Mesendoderm (in vitro differentiated cells): ENCODE data around the gene COL13A1.

Experiments
- DNase-seq: peaks from one replicate; pipeline ENCODE4 v3.0.0; 2013
- H2AK5ac ChIP-seq: 2 replicates; pipeline ENCODE4 v1.6.1; 2013; ENCODE audit warnings: low read length, inconsistent platforms
- H2BK120ac ChIP-seq: 2 replicates; pipeline ENCODE4 v1.6.1; 2013; ENCODE audit warnings: low read depth, mild to moderate bottlenecking, low read length, moderate library complexity, mixed read lengths
- H2BK15ac ChIP-seq: replicated peaks from 2 replicates; pipeline ENCODE4 v1.6.1; 2013; ENCODE audit warnings: low read depth, mild to moderate bottlenecking, moderate library complexity
- H2BK5ac ChIP-seq: 2 replicates; pipeline ENCODE4 v1.6.1; 2013; ENCODE audit warnings: low read length, inconsistent platforms
- H3K18ac ChIP-seq: 2 replicates; pipeline ENCODE4 v1.6.1; 2013; ENCODE audit warnings: mild to moderate bottlenecking, low read length, mixed read lengths
- H3K23ac ChIP-seq: one replicate; pipeline ENCODE4 v1.6.1; 2013; ENCODE audit warnings: low read length
- H3K27ac ChIP-seq: 2 replicates; pipeline ENCODE4 v1.5.1; 2013; ENCODE audit warnings: low read depth, mild to moderate bottlenecking, inconsistent platforms, low read length, moderate library complexity
- H3K27me3 ChIP-seq: 2 replicates; pipeline ENCODE4 v1.6.1; 2013; ENCODE audit warnings: low read length, control low read depth, mild to moderate bottlenecking, inconsistent platforms; ENCODE audit not compliant: insufficient read depth, poor library complexity
- H3K36me3 ChIP-seq: 2 replicates; pipeline ENCODE4 v1.6.1; 2013; ENCODE audit warnings: low read length, inconsistent platforms; ENCODE audit not compliant: control insufficient read depth, insufficient read depth
- H3K4ac ChIP-seq: one replicate; pipeline ENCODE4 v1.6.1; 2013; ENCODE audit warnings: low read depth, mild to moderate bottlenecking, low read length, moderate library complexity
- H3K4me1 ChIP-seq: 2 replicates; pipeline ENCODE4 v1.6.1; 2013; ENCODE audit warnings: low read depth, low read length, inconsistent platforms; ENCODE audit not compliant: control insufficient read depth
- H3K4me2 ChIP-seq: 2 replicates; pipeline ENCODE4 v1.6.1; 2013; ENCODE audit warnings: low read length
- H3K4me3 ChIP-seq: 2 replicates; pipeline ENCODE4 v1.5.1; 2013; ENCODE audit warnings: mild to moderate bottlenecking, low read length
- H3K56ac ChIP-seq: one replicate; pipeline ENCODE4 v1.6.1; 2013; ENCODE audit warnings: low read length
- H3K79me1 ChIP-seq: 2 replicates; pipeline ENCODE4 v1.6.1; 2013; ENCODE audit warnings: low read length, inconsistent platforms
- H3K79me2 ChIP-seq: 2 replicates; pipeline ENCODE4 v1.6.1; 2013; ENCODE audit warnings: mild to moderate bottlenecking, low read length; ENCODE audit not compliant: control insufficient read depth, insufficient read depth
- H3K9ac ChIP-seq: 2 replicates; pipeline ENCODE4 v1.6.1; 2013; ENCODE audit warnings: low read length, inconsistent platforms
- H4K5ac ChIP-seq: one replicate; pipeline ENCODE4 v1.6.1; 2013; ENCODE audit warnings: low read length
- H4K8ac ChIP-seq: one replicate; pipeline ENCODE4 v1.6.1; 2013; ENCODE audit warnings: low read depth, mild to moderate bottlenecking, control low read depth, low read length, moderate library complexity
- WGBS: extraction: QIAGEN DNeasy Blood & Tissue Kit; methylation state at CpG from one replicate; pipeline ENCODE4 v1.1.7; 2013; ENCODE audit warnings: low lambda C conversion rate, missing lambda C conversion rate; ENCODE audit not compliant: insufficient coverage; ENCODE audit errors: extremely low coverage; 5-methylcytosine and 5-hydroxymethylcytosine counted together

The COL13A1 gene

GRCh38 chr10:69897999-69898398 is 96.3 kb downstream of the COL13A1 start:
- H3K79me2 ChIP-seq = no peaks in the 10 kb centered on the region
- H3K4ac ChIP-seq = no peak overlapping the region
- no peak overlapping the region for H2BK15ac ChIP-seq
- H3K4me2 ChIP-seq = no peak overlapping the region
- no peaks in the 10 kb centered on the region for H3K4me1 ChIP-seq
- H3K23ac ChIP-seq = no peak overlapping the region
- H2AK5ac ChIP-seq = no peak overlapping the region
- WGBS = no CpG with 5 or more reads among the region's 10 CpGs
- H3K36me3 ChIP-seq = no peaks in the 10 kb centered on the region
- no peak overlapping the region for H3K18ac ChIP-seq
- no peak overlapping the region for H2BK120ac ChIP-seq
- H4K8ac ChIP-seq = no peak overlapping the region
- no peak overlapping the region for H3K27ac ChIP-seq
- no peaks in the 10 kb centered on the region for H3K27me3 ChIP-seq
- H3K4me3 ChIP-seq = no peak overlapping the region
- no peak for DNase-seq
- no peak overlapping the region for H3K56ac ChIP-seq
- H4K5ac ChIP-seq = no peak overlapping the region
- H3K9ac ChIP-seq = no peak overlapping the region
- H2BK5ac ChIP-seq = no peak overlapping the region
- H3K79me1 ChIP-seq = no peaks in the 10 kb centered on the region

GRCh38 chr10:69898524-69898923 is 96.8 kb downstream of the COL13A1 start:
- Histone ChIP-seq H3K4me2 (no peak overlapping the region), H3K27me3 (no peaks in the 10 kb centered on the region), H4K5ac (no peak overlapping the region), H3K36me3 (no peaks in the 10 kb centered on the region), H3K79me2 (no peaks in the 10 kb centered on the region), H3K79me1 (no peaks in the 10 kb centered on the region), H3K56ac (no peak overlapping the region), H2BK15ac (no peak overlapping the region), H3K9ac (no peak overlapping the region), H3K4me1 (no peaks in the 10 kb centered on the region), H3K27ac (no peak overlapping the region), H2BK5ac (no peak overlapping the region), H3K4me3 (no peak overlapping the region), H2AK5ac (no peak overlapping the region), H2BK120ac (no peak overlapping the region), H3K4ac (no peak overlapping the region), H4K8ac (no peak overlapping the region), H3K18ac (no peak overlapping the region), H3K23ac (no peak overlapping the region)
- DNase-seq = no peak
- no CpG with 5 or more reads among the region's 10 CpGs for whole genome bisulfite sequencing

GRCh38 chr10:69898941-69899340 is 97.2 kb downstream of the COL13A1 start:
- H2BK120ac ChIP-seq = no peak overlapping the region
- H3K79me1 ChIP-seq = no peaks in the 10 kb centered on the region
- H2AK5ac ChIP-seq = no peak overlapping the region
- H3K36me3 ChIP-seq = no peaks in the 10 kb centered on the region
- H3K4me3 ChIP-seq = no peak overlapping the region
- H2BK15ac ChIP-seq = no peak overlapping the region
- H2BK5ac ChIP-seq = no peak overlapping the region
- no peaks in the 10 kb centered on the region for H3K4me1 ChIP-seq
- H3K79me2 ChIP-seq = no peaks in the 10 kb centered on the region
- no peak overlapping the region for H3K4me2 ChIP-seq
- no peaks in the 10 kb centered on the region for H3K27me3 ChIP-seq
- no peak overlapping the region for H3K56ac ChIP-seq
- H3K4ac ChIP-seq = no peak overlapping the region
- H4K8ac ChIP-seq = no peak overlapping the region
- WGBS = no CpG with 5 or more reads among the region's 2 CpGs
- H3K23ac ChIP-seq = no peak overlapping the region
- H3K9ac ChIP-seq = no peak overlapping the region
- H4K5ac ChIP-seq = no peak overlapping the region
- no peak overlapping the region for H3K27ac ChIP-seq
- no peak for DNase-seq
- H3K18ac ChIP-seq = no peak overlapping the region

- Histone ChIP-seq H3K4me2 (no peak overlapping the region), H3K18ac (no peak overlapping the region), H3K4ac (peak overlapping the region; percentile 17), H3K4me1 (no peaks in the 10 kb centered on the region), H3K4me3 (no peak overlapping the region), H2BK120ac (no peak overlapping the region), H2BK5ac (no peak overlapping the region), H3K27ac (no peak overlapping the region), H3K79me2 (no peaks in the 10 kb centered on the region), H3K36me3 (no peaks in the 10 kb centered on the region), H3K56ac (peak overlapping the region; percentile 37), H2BK15ac (no peak overlapping the region), H4K8ac (no peak overlapping the region), H2AK5ac (no peak overlapping the region), H4K5ac (no peak overlapping the region), H3K23ac (no peak overlapping the region), H3K79me1 (no peaks in the 10 kb centered on the region), H3K27me3 (no peaks in the 10 kb centered on the region), H3K9ac (no peak overlapping the region)
- WGBS = no CpG with 5 or more reads among the region's 12 CpGs
- peak; percentile 42 for DNase-seq
Measured at GRCh38 chr10:69899727-69900595, 98.3 kb downstream of the COL13A1 start.

- no peak overlapping the region for H2AK5ac ChIP-seq
- H2BK120ac ChIP-seq = no peak overlapping the region
- no peaks in the 10 kb centered on the region for H3K36me3 ChIP-seq
- no peak overlapping the region for H3K56ac ChIP-seq
- no peaks in the 10 kb centered on the region for H3K79me2 ChIP-seq
- no peak overlapping the region for H3K9ac ChIP-seq
- H4K5ac ChIP-seq = no peak overlapping the region
- H3K4me1 ChIP-seq = no peaks in the 10 kb centered on the region
- DNase-seq = no peak
- H2BK5ac ChIP-seq = no peak overlapping the region
- no peak overlapping the region for H3K18ac ChIP-seq
- no peak overlapping the region for H3K4me2 ChIP-seq
- H3K79me1 ChIP-seq = no peaks in the 10 kb centered on the region
- H3K27me3 ChIP-seq = no peaks in the 10 kb centered on the region
- no peak overlapping the region for H3K23ac ChIP-seq
- no peak overlapping the region for H3K27ac ChIP-seq
- no peak overlapping the region for H3K4ac ChIP-seq
- no CpG with 5 or more reads among the region's 2 CpGs for WGBS
- no peak overlapping the region for H4K8ac ChIP-seq
- H2BK15ac ChIP-seq = no peak overlapping the region
- no peak overlapping the region for H3K4me3 ChIP-seq
Measured at GRCh38 chr10:69901022-69901421, 99.3 kb downstream of the COL13A1 start.
